HG03175 (cell line): ENCODE measurements around the gene CDKN1A.

ENCODE experiments used
- ATAC-seq: cut with Tn5 transposase; IDR thresholded peaks from one replicate; pipeline ENCODE4 v1.9.1; 2021; ENCODE audit warnings: mild to moderate bottlenecking, moderate library complexity; ENCODE audit not compliant: unreplicated experiment

CDKN1A gene

DNA sequence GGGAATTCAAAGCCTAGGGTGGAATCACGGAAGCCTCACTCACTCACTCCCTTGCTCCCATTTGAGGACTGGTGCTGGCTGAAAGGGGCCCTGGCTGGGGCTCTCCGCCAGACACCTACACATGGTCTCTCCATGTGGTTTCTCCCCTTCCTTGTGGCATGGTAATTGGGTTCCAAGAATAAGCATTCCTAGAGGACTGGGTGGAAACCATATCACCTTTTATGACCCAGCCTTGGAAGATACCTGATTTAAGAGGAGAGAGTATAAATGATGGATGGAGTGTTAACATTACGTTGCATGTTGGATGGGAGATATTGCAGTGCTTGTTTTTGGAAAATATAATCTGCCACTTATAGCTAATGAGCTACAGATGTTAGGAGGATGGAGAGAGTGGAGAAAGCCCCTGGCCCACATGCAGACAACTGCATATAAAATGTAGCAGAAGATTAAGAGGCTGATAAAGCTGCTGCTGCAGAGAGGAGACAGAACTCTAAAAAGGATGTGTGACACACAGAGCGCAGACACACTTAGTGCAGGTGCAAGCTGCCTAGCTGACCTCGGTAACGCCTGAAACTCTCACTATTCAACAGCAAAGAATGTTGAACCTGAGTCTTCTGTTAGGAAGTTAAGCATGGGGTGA lies 23.3 kb upstream of the CDKN1A start:
- ATAC-seq: no peak

DNA sequence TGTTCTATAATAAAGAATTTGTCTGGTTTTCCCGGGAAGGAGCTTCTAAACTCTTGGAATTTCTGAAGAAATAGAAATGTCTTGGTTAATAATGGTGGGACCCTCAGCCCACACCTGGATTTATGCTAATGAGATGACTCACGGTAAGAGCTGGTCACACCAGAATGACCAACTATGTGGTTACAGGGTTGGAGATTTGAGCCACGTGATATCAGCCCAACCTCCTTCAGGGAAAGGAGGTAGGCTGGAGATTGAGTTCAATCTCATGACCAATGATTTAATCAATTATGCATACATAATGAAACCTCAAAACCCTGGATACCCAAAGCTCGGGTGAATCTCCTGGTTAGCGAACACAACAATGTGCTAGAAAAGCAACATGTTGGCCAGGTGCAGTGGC lies 22.1 kb upstream of the CDKN1A start:
- no peak for ATAC-seq

GRCh38 chr6:36657271-36657670 lies 21.2 kb upstream of the CDKN1A start:
- no peak for ATAC-seq

- no peak for ATAC-seq
These were observed 20.5 kb upstream of the CDKN1A start for GRCh38 chr6:36657942-36658544.

DNA sequence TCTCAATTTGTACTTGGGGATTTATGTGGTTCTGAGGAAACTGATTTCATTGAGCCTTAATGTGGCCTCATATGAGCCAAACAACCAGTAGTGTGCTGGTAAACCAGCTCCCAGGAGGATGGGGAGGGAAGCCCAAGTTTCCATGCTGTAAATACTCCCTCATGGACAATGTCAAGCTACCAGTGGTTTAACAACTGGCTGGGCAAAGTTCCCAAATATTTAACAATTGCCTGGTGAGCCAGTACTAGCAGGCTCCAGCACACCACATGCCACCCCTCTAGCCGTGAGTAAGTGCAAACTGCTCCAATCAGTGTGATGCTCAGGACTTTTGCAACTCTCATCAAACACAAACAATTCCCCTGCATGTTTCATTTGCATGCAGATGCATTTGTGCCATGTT lies 19.2 kb upstream of the CDKN1A start:
- no peak for ATAC-seq

GRCh38 chr6:36660771-36661471 lies 17.6 kb upstream of the CDKN1A start:
- no peak for ATAC-seq

- no peak for ATAC-seq
These were observed 16.1 kb upstream of the CDKN1A start for GRCh38 chr6:36662380-36662779.

- no peak for ATAC-seq
These were observed 15.7 kb upstream of the CDKN1A start for GRCh38 chr6:36662827-36663256.

GRCh38 chr6:36663504-36664446 lies 14.7 kb upstream of the CDKN1A start:
- ATAC-seq: no peak

- ATAC-seq: no peak
These were observed 13.3 kb upstream of the CDKN1A start for GRCh38 chr6:36665180-36665579.

GRCh38 chr6:36666287-36666686 lies 12.2 kb upstream of the CDKN1A start:
- ATAC-seq: no peak

DNA sequence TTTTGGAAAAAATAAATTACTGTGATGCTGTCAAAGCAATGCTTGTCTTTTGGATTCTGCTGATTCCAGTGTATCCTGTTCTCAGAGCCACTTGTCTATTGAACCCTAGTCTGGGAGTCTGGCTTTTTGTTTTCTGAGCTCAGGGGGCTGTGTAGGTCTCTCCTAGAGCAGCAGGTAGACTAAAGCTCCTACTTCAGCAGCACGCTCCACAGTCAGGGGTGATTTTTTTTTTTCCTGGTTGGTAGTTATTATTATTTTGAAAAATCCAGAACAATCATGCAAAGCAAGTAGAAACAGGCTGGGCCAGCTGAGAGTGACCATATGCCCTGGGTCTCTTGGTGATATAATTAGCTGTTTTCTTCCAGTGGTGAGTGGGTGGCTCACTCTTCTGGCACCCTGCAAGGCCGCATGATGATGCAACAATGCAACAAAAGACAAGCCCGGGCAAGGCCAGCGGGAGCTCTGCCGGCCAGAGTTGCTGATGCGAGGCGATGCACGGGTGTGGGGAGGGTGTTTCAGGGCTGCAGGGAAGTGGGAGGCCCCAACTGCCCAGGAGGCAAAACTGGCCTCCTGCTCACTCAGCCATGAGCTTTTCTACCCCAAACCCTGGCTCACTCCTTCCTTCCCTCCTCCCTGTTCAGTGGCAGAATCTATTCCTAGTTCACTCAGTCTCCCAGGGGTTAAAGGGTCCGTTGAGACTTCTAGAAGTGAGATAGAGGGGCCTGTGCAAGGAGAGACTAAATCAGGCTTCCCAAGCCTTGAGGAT lies 11.5 kb upstream of the CDKN1A start:
- peak; percentile 64 for ATAC-seq

GRCh38 chr6:36668591-36668990 lies 9.9 kb upstream of the CDKN1A start:
- ATAC-seq: no peak

DNA sequence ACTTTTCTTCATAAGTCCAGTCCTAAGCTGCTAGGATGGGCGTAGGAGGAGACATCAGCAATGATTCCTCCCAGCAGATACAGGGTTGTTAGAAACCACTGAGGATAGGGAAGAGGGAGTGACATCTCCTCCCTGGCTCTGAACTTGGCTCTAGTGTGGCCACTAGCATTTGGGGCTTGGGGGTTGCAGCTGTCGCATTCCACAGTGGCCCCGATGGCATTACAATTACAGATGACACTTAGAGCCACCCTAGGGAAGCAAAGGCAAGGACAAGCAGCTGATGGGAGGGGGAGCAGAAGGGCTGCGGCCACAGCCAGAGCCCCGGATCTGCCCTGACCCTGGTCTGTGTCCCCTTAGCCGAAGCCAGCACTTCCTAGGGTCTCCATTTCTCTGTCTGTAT lies 9.5 kb upstream of the CDKN1A start:
- no peak for ATAC-seq

DNA sequence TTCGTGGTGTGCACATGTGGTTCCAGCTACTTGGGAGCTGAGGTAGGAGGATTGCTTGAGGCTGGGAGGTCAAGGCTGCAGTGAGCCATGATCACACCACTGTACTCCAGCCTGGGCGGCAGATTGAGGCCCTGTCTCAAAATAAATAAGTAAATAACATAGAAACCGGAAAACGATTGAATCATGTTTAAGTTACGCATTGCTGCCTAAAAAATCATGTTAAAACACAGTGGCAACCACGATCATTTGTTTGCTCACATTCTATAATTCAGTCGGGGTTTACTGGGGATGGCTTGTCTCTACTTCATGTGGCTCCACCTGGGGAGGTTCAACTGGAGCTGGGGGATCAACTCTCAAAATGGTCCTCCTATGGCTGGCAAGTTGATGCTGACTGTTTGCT lies 8.2 kb upstream of the CDKN1A start:
- ATAC-seq: no peak

GRCh38 chr6:36671687-36672375 lies 6.7 kb upstream of the CDKN1A start:
- ATAC-seq: no peak

DNA sequence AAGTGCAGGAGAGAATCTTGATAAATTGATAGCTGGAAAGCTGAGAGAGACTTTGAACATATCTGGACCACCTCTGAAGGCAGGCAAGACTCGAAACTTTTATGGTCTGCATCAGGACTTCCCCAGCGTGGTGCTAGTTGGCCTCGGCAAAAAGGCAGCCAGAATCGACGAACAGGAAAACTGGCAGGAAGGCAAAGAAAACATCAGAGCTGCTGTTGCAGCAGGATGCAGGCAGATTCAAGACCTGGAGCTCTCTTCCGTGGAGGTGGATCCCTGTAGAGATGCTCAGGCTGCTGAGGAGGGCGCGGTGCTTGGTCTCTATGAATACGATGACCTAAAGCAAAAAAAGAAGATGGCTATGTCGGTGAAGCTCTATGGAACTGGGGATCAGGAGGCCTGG lies 4.6 kb upstream of the CDKN1A start:
- ATAC-seq: no peak

- ATAC-seq: no peak
These were observed 3.6 kb upstream of the CDKN1A start for GRCh38 chr6:36674942-36675341.

- no peak for ATAC-seq
These were observed 2.1 kb upstream of the CDKN1A start for GRCh38 chr6:36676141-36677058.
